Gastroesophageal sphincter (tissue), 4 donors: Measurements from ENCODE around the gene EHD1. TPM values are rescaled to one million over a fixed set of nuclear protein-coding genes. Genes with fewer than 3 reads are reported as not detected.
A peak's percentile ranks its signal among the peaks of the same experiment; 100 is the strongest.

ENCODE experiments used
- ATAC-seq: fragments of 150-250 bp; one replicate; pipeline ENCODE4 v1.9.1; 2016; ENCODE audit warnings: mild to moderate bottlenecking, moderate library complexity
- H3K27ac ChIP-seq, 4 donors: fragments of 200-600 bp; sonication (generic) in 3 of 4; 1 replicate in 3 of 4; 2 replicates in 1 of 4; pipeline ENCODE4 v1.5.1; 2016 to 2019
- H3K27me3 ChIP-seq: fragments of 200-600 bp; sonication (generic); one replicate; pipeline ENCODE4 v1.5.1; 2019
- H3K36me3 ChIP-seq, 2 donors: fragments of 200-600 bp; sonication (generic); one replicate each; pipeline ENCODE4 v1.5.1; 2019; ENCODE audit warnings: control low read depth in 1 of 2
- H3K4me1 ChIP-seq, 3 donors: fragments of 200-600 bp; sonication (generic); 1 replicate in 2 of 3; 2 replicates in 1 of 3; pipeline ENCODE4 v1.5.1; 2016 to 2019; ENCODE audit warnings: control low read depth in 2 of 3
- H3K4me3 ChIP-seq, 2 donors: fragments of 200-600 bp; sonication (generic); one replicate each; pipeline ENCODE4 v1.5.1; 2019; ENCODE audit warnings: mild to moderate bottlenecking in 1 of 2, moderate library complexity in 1 of 2
- H3K9me3 ChIP-seq, 3 donors: fragments of 200-600 bp; sonication (generic); one replicate each; pipeline ENCODE4 v1.5.1; 2017 to 2019; ENCODE audit warnings: control low read depth in 2 of 3
- CTCF ChIP-seq, 4 experiments: fragments of 200-600 bp in 2 of 4; fragments of 450-650 bp in 2 of 4; sonication (generic) in 1 of 4; IDR thresholded peaks; one replicate each; pipeline ENCODE4 v1.5.1; 2017 to 2019; ENCODE audit warnings: antibody characterized with exemption in 4 of 4, mild to moderate bottlenecking in 2 of 4, moderate library complexity in 2 of 4
- EP300 ChIP-seq: sonication (generic); formaldehyde crosslinking; IDR thresholded peaks from one replicate; pipeline ENCODE4 v1.6.1; 2017; ENCODE audit warnings: antibody characterized with exemption, mild to moderate bottlenecking
- POLR2A ChIP-seq, 2 donors: fragments of 450-650 bp; IDR thresholded peaks; one replicate each; pipeline ENCODE4 v1.6.1; 2017; ENCODE audit warnings: antibody characterized with exemption in 2 of 2, mild to moderate bottlenecking in 2 of 2, moderate library complexity in 1 of 2
- POLR2AphosphoS5 ChIP-seq: sonication (generic); formaldehyde crosslinking; IDR thresholded peaks from one replicate; pipeline ENCODE4 v1.6.1; 2017; ENCODE audit warnings: antibody characterized with exemption
- WGBS, 2 donors: methylation state at CpG; one replicate each; pipeline ENCODE4 v1.1.5; 2018; ENCODE audit warnings: low coverage in 1 of 2; 5-methylcytosine and 5-hydroxymethylcytosine counted together
- total RNA-seq, 4 donors: library from RNA; depleted of rRNA; stranded (reverse); fragments of >200 nt; gene quantifications; one replicate each; pipeline ENCODE4 v1.1.0, GENCODE V29; 2016

Gene EHD1
- total RNA-seq, 4 donors from 2014 or later: 92.1 to 188 (median 101) TPM

GRCh38 chr11:64891215-64891848, 12.9 kb upstream of the EHD1 start:
- Histone ChIP-seq H3K36me3 (peaks cover 0 to 20% of the 10 kb centered on the region in 2 donors), H3K27me3 (no peaks in the 10 kb centered on the region), H3K4me1 (peaks cover 0 to 29% (median 15%) of the 10 kb centered on the region in 3 donors), H3K27ac (no peak overlapping the region), H3K4me3 (no peak overlapping the region), H3K9me3 (no peaks in the 10 kb centered on the region)
- ATAC-seq: no peak
- TF ChIP-seq POLR2AphosphoS5: no peak
- no peak for TF ChIP-seq POLR2A (IDR thresholded peaks at IDR 0.05)
- no peak for TF ChIP-seq EP300
- TF ChIP-seq CTCF (IDR thresholded peaks at IDR 0.05): no peak
- WGBS, 2 donors: 100% methylated on average over 4 of the region's 25 CpGs; no CpG with 5 or more reads in 1 of the 2 donors

- TF ChIP-seq EP300: no peak
- TF ChIP-seq CTCF (IDR thresholded peaks at IDR 0.05): no peak
- no peak for TF ChIP-seq POLR2AphosphoS5
- no peak for TF ChIP-seq POLR2A (IDR thresholded peaks at IDR 0.05)
- Histone ChIP-seq H3K36me3 (peaks cover 0 to 12% of the 10 kb centered on the region in 2 donors), H3K27ac (no peak overlapping the region), H3K4me3 (no peak overlapping the region), H3K4me1 (peaks cover 0 to 29% (median 15%) of the 10 kb centered on the region in 3 donors), H3K9me3 (no peaks in the 10 kb centered on the region), H3K27me3 (no peaks in the 10 kb centered on the region)
- 92 to 100% methylated on average over 2 to 3 of the region's 7 CpGs for WGBS, 2 donors
- no peak for ATAC-seq
Observed at GRCh38 chr11:64890522-64890939, 12.1 kb upstream of the EHD1 start.

- 80 to 83% methylated on average over 6 to 7 of the region's 9 CpGs for WGBS, 2 donors
- TF ChIP-seq POLR2A (IDR thresholded peaks at IDR 0.05): no peak
- no peak for TF ChIP-seq POLR2AphosphoS5
- no peak for TF ChIP-seq EP300
- TF ChIP-seq CTCF (IDR thresholded peaks at IDR 0.05): no peak
- Histone ChIP-seq H3K4me3 (no peak overlapping the region), H3K36me3 (no peaks in the 10 kb centered on the region), H3K27ac (peak overlapping the region in 1 of 4 donors; percentile 83), H3K4me1 (peaks cover 0 to 22% (median 12%) of the 10 kb centered on the region in 3 donors), H3K9me3 (no peaks in the 10 kb centered on the region), H3K27me3 (no peaks in the 10 kb centered on the region)
- ATAC-seq: no peak
Observed at GRCh38 chr11:64888729-64889511, 10.5 kb upstream of the EHD1 start.

- no peak for TF ChIP-seq POLR2A (IDR thresholded peaks at IDR 0.05)
- TF ChIP-seq POLR2AphosphoS5: no peak
- no peak for TF ChIP-seq EP300
- TF ChIP-seq CTCF (IDR thresholded peaks at IDR 0.05): no peak
- H3K4me3 ChIP-seq: peak overlapping the region in 1 of 2 donors; percentile 34
- H3K27me3 ChIP-seq: no peaks in the 10 kb centered on the region
- ATAC-seq: no peak
- H3K36me3 ChIP-seq: no peaks in the 10 kb centered on the region
- H3K27ac ChIP-seq: peak overlapping the region in 2 of 4 donors; percentile 82 to 83
- no peaks in the 10 kb centered on the region for H3K9me3 ChIP-seq
- peaks cover 0 to 17% (median 10%) of the 10 kb centered on the region in 3 donors for H3K4me1 ChIP-seq
- WGBS, 2 donors: 17 to 40% methylated on average over 1 of the region's 8 CpGs
Observed at GRCh38 chr11:64888406-64888728, 9.9 kb upstream of the EHD1 start.
